ENCODE data around the gene KRR1. TPM values are rescaled to one million over a fixed set of nuclear protein-coding genes. Genes with fewer than 3 reads are reported as not detected.
"Not testable (repeated sequence)": the region's sequence is repeated elsewhere in the genome, so short reads cannot be mapped to it uniquely, and the experiment has no call there.

Gene KRR1
- total RNA-seq, 2 donors from 2014 or later = 9.3 to 33.9 TPM

GRCh38 chr12:75471902-75472890, 39.2 kb downstream of the KRR1 start:
- Histone ChIP-seq H3K27ac (no peak overlapping the region), H3K4me3 (no peak overlapping the region), H3K36me3 (replicated peaks in 1 of 2; ENCODE audit: insufficient read depth in 1 of 2, low read depth in 2 of 2) (no peaks in the 10 kb centered on the region), H3K9me3 (no peaks in the 10 kb centered on the region), H3K4me1 (no peaks in the 10 kb centered on the region), H3K27me3 (no peaks in the 10 kb centered on the region)
- ATAC-seq (no peak), DNase-seq (no peak)
- 62 to 73% methylated on average over 6 of the region's 6 CpGs for WGBS, 2 donors
- no peak for TF ChIP-seq CTCF (IDR thresholded peaks at IDR 0.05)
- TF ChIP-seq POLR2A (IDR thresholded peaks at IDR 0.05) = no peak
- intact Hi-C loops (cut with DNase I) = no loop called here

- no peaks in the 10 kb centered on the region for H3K36me3 ChIP-seq (replicated peaks in 1 of 2; ENCODE audit: insufficient read depth in 1 of 2, low read depth in 2 of 2)
- TF ChIP-seq CTCF (IDR thresholded peaks at IDR 0.05) (no peak), POLR2A (IDR thresholded peaks at IDR 0.05) (no peak)
- H3K27ac ChIP-seq = no peak overlapping the region
- H3K4me1 ChIP-seq = no peaks in the 10 kb centered on the region
- no peak for ATAC-seq
- DNase-seq = no peak
- H3K4me3 ChIP-seq = no peak overlapping the region
- H3K9me3 ChIP-seq = peaks cover 0 to 14% (median 0%) of the 10 kb centered on the region in 3 donors
- intact Hi-C loops (cut with DNase I) = no loop called here
- H3K27me3 ChIP-seq = no peaks in the 10 kb centered on the region
These were observed 51.2 kb downstream of the KRR1 start for GRCh38 chr12:75460204-75460603.

- H3K9me3 ChIP-seq = peaks cover 0 to 14% (median 0%) of the 10 kb centered on the region in 3 donors
- no peak overlapping the region for H3K4me3 ChIP-seq
- H3K36me3 ChIP-seq (replicated peaks in 1 of 2; ENCODE audit: insufficient read depth in 1 of 2, low read depth in 2 of 2) = no peaks in the 10 kb centered on the region
- ATAC-seq (no peak), DNase-seq (no peak)
- intact Hi-C loops (cut with DNase I) = no loop called here
- no peaks in the 10 kb centered on the region for H3K4me1 ChIP-seq
- no peaks in the 10 kb centered on the region for H3K27me3 ChIP-seq
- H3K27ac ChIP-seq = no peak overlapping the region
- TF ChIP-seq CTCF (IDR thresholded peaks at IDR 0.05) = no peak
- TF ChIP-seq POLR2A (IDR thresholded peaks at IDR 0.05) = no peak
- WGBS, 2 donors = 88 to 94% methylated on average over 3 of the region's 3 CpGs
These were observed 51.7 kb downstream of the KRR1 start for GRCh38 chr12:75459755-75460154.

GRCh38 chr12:75457866-75458265, 53.5 kb downstream of the KRR1 start:
- H3K27ac ChIP-seq; ATAC-seq; H3K36me3 ChIP-seq (replicated peaks in 1 of 2; ENCODE audit: insufficient read depth in 1 of 2, low read depth in 2 of 2); DNase-seq; H3K4me3 ChIP-seq; H3K4me1 ChIP-seq; intact Hi-C loops (cut with DNase I); H3K27me3 ChIP-seq: not testable (repeated sequence)
- peaks cover 0 to 14% (median 0%) of the 10 kb centered on the region in 3 donors for H3K9me3 ChIP-seq
- 67 to 72% methylated on average over 9 of the region's 9 CpGs for WGBS, 2 donors

- Histone ChIP-seq H3K9me3 (peaks cover 0 to 14% (median 0%) of the 10 kb centered on the region in 3 donors), H3K4me1 (no peaks in the 10 kb centered on the region), H3K4me3 (no peak overlapping the region), H3K27me3 (no peaks in the 10 kb centered on the region), H3K27ac (no peak overlapping the region), H3K36me3 (replicated peaks in 1 of 2; ENCODE audit: insufficient read depth in 1 of 2, low read depth in 2 of 2) (no peaks in the 10 kb centered on the region)
- DNase-seq (no peak), ATAC-seq (no peak)
- intact Hi-C loops (cut with DNase I) = no loop called here
- WGBS, 2 donors = 64 to 71% methylated on average over 1 of the region's 1 CpG
- TF ChIP-seq POLR2A (IDR thresholded peaks at IDR 0.05) (no peak), CTCF (IDR thresholded peaks at IDR 0.05) (no peak)
These were observed 54.2 kb downstream of the KRR1 start for GRCh38 chr12:75457191-75457590.
